ENCODE results near the gene CCNYL1. TPM values are rescaled to one million over a fixed set of nuclear protein-coding genes. Genes with fewer than 3 reads are reported as not detected.

Gene CCNYL1
- total RNA-seq, 1 donor from 2014 or later = 25.6 TPM

DNA sequence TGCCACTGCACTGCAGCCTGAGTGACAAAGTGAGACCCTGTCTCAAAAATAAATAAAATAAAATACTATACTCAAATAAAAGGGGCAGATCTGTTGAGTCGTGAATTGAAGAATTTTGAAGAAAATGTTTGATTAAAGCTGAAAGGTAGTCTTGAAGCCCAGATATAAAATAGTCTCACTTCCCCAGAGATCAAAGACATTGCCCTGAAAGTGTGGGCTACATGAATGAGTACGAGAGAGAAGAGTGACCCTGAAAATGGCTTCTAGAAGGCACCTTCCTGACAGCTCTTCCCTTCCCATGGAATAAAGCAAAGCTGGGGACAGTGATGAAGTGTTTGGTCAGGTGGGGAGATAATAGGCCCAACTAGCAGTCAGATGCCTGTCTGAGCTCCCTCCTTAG lies 72.1 kb downstream of the CCNYL1 start:
- TF ChIP-seq, protein P1, sequence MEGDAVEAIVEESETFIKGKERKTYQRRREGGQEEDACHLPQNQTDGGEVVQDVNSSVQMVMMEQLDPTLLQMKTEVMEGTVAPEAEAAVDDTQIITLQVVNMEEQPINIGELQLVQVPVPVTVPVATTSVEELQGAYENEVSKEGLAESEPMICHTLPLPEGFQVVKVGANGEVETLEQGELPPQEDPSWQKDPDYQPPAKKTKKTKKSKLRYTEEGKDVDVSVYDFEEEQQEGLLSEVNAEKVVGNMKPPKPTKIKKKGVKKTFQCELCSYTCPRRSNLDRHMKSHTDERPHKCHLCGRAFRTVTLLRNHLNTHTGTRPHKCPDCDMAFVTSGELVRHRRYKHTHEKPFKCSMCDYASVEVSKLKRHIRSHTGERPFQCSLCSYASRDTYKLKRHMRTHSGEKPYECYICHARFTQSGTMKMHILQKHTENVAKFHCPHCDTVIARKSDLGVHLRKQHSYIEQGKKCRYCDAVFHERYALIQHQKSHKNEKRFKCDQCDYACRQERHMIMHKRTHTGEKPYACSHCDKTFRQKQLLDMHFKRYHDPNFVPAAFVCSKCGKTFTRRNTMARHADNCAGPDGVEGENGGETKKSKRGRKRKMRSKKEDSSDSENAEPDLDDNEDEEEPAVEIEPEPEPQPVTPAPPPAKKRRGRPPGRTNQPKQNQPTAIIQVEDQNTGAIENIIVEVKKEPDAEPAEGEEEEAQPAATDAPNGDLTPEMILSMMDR (IDR thresholded peaks at IDR 0.05) = no peak
- Histone ChIP-seq H3K9me3 (no peaks in the 10 kb centered on the region), H3K27me3 (ENCODE audit: low read depth) (no peaks in the 10 kb centered on the region), H3K27ac (no peak overlapping the region), H3K36me3 (no peaks in the 10 kb centered on the region), H3K4me1 (no peaks in the 10 kb centered on the region), H3K4me3 (no peak overlapping the region)
- DNase-seq (no peak), ATAC-seq (no peak)
- intact Hi-C loops (cut with DNase I) = no loop called here

DNA sequence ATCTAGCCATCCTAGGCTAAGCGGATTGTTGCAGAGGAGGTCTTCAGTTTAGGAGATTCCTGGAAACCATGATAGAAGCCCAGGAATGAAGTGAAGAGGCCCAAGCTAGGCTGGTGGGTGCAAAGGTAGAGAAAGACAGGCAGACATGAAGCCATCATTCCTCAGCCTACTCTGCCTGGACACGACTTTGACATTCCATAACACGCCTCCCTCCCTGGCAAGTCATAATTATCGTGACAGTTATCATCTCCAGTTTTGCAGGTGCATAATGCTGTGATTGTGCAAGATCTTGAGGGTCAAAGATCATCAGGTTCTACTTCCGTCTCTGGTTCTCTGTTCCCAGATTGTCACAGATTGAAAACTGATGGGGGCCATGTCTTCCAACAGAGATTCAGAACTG lies 73.5 kb downstream of the CCNYL1 start:
- H3K27ac ChIP-seq = no peak overlapping the region
- ATAC-seq (no peak), DNase-seq (no peak)
- H3K27me3 ChIP-seq (ENCODE audit: low read depth) = no peaks in the 10 kb centered on the region
- TF ChIP-seq, protein P1 (IDR thresholded peaks at IDR 0.05) = no peak
- no peaks in the 10 kb centered on the region for H3K4me1 ChIP-seq
- no peaks in the 10 kb centered on the region for H3K36me3 ChIP-seq
- no peak overlapping the region for H3K4me3 ChIP-seq
- H3K9me3 ChIP-seq = no peaks in the 10 kb centered on the region
- intact Hi-C loops (cut with DNase I) = no loop called here

DNA sequence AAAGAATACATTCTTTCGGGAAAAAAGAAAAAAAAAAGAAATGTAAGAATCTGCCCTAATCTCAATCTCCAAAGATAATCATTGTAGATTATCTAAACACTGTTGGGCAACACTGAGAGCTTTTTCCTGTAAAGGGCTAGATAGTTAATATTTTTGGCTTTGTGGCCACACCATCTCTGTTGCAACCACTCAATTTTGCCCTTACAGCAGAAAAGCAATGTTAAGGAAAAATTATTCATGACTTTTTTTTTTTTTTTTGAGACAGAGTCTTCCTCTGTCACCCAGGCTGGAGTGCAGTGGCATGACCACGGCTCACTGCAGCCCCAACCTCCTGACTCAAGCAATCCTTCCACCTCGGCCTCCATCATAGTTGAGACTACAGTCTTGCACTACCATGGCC lies 75.6 kb downstream of the CCNYL1 start:
- Histone ChIP-seq H3K4me3 (no peak overlapping the region), H3K36me3 (no peaks in the 10 kb centered on the region), H3K9me3 (no peaks in the 10 kb centered on the region), H3K27ac (no peak overlapping the region), H3K4me1 (no peaks in the 10 kb centered on the region), H3K27me3 (ENCODE audit: low read depth) (no peaks in the 10 kb centered on the region)
- DNase-seq (no peak), ATAC-seq (no peak)
- intact Hi-C loops (cut with DNase I) = no loop called here
- TF ChIP-seq, protein P1 (IDR thresholded peaks at IDR 0.05) = no peak

DNA sequence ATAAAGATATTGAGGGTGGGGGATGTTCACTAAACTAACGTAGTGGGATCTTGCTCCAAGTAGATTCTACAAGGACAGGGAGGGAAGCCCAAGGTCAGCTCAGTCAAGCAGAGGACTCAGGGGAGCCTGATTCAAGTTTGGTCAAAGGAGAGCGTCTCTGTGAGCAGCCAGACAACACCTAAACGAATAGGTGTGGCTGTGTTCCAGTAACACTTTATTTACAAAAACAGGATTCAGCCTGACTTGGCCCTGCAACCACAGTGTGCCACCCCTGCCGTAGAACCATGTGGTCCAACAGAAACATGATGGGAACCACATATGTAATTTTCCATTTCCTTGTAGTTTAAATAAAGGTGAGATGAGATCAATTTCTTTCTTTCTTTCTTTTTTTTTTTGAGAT lies 76.4 kb downstream of the CCNYL1 start:
- no peak overlapping the region for H3K27ac ChIP-seq
- TF ChIP-seq, protein P1 (IDR thresholded peaks at IDR 0.05) = no peak
- DNase-seq (no peak), ATAC-seq (no peak)
- H3K36me3 ChIP-seq = no peaks in the 10 kb centered on the region
- H3K9me3 ChIP-seq = no peaks in the 10 kb centered on the region
- no peaks in the 10 kb centered on the region for H3K4me1 ChIP-seq
- intact Hi-C loops (cut with DNase I) = no loop called here
- H3K4me3 ChIP-seq = no peak overlapping the region
- no peaks in the 10 kb centered on the region for H3K27me3 ChIP-seq (ENCODE audit: low read depth)

DNA sequence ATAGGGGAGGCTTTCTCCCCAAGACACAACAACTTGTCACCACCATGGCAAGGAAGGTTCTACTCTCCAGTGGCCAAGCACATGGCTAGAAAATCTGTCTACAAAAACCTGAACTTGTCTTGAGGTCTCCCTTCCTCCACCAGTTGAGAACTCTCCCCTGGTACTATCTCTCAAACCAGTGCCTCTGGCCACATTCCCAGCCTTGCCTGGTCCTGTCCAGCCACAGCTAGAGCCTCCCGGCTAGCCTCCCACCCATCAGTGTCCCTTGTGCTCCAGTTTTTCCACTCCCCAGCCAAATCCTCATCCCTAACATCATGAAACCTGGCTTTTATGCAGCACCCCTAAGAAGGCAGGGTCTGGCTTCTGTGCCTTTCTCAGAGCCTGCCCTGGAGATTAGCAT lies 79.5 kb downstream of the CCNYL1 start:
- no peak overlapping the region for H3K27ac ChIP-seq
- DNase-seq = no peak
- intact Hi-C loops (cut with DNase I) = no loop called here
- no peak for ATAC-seq
- H3K4me1 ChIP-seq = no peaks in the 10 kb centered on the region
- H3K36me3 ChIP-seq = no peaks in the 10 kb centered on the region
- H3K27me3 ChIP-seq (ENCODE audit: low read depth) = no peaks in the 10 kb centered on the region
- TF ChIP-seq, protein P1 (IDR thresholded peaks at IDR 0.05) = no peak
- no peak overlapping the region for H3K4me3 ChIP-seq
- H3K9me3 ChIP-seq = no peaks in the 10 kb centered on the region
